Mucosa of rectum (tissue), 2 donors: ENCODE data around the gene SYTL4.
A peak's percentile ranks its signal among the peaks of the same experiment; 100 is the strongest.

ENCODE experiments used
- H3K27ac ChIP-seq, 2 donors: one replicate each; pipeline ENCODE4 v1.7.0; 2013; ENCODE audit warnings: inconsistent platforms in 2 of 2, low read depth in 2 of 2, low read length in 2 of 2
- H3K27me3 ChIP-seq, 2 donors: one replicate each; pipeline ENCODE4 v1.7.0; 2013; ENCODE audit warnings: low read length in 2 of 2; ENCODE audit not compliant: control insufficient read depth in 2 of 2, insufficient read depth in 2 of 2
- H3K36me3 ChIP-seq, 2 donors: one replicate each; pipeline ENCODE4 v1.7.0; 2013; ENCODE audit warnings: low read length in 2 of 2; ENCODE audit not compliant: control insufficient read depth in 2 of 2, insufficient read depth in 2 of 2
- H3K4me1 ChIP-seq, 2 donors: one replicate each; pipeline ENCODE4 v1.7.0; 2013; ENCODE audit warnings: low read length in 2 of 2, mild to moderate bottlenecking in 1 of 2; ENCODE audit not compliant: control insufficient read depth in 2 of 2, insufficient read depth in 2 of 2
- H3K4me3 ChIP-seq, 2 donors: one replicate each; pipeline ENCODE4 v1.7.0; 2013; ENCODE audit warnings: low read length in 2 of 2
- H3K9ac ChIP-seq, 2 donors: one replicate each; pipeline ENCODE4 v1.7.0; 2013; ENCODE audit warnings: low read length in 2 of 2, low read depth in 1 of 2, mild to moderate bottlenecking in 1 of 2
- H3K9me3 ChIP-seq, 2 donors: one replicate each; pipeline ENCODE4 v1.7.0; 2013; ENCODE audit warnings: low read length in 2 of 2; ENCODE audit not compliant: control insufficient read depth in 2 of 2
- donor health status: healthy.
- donor health status: Normal muscosa, but diverticular disease.

SYTL4 gene

GRCh38 chrX:100652266-100652665 is 79.7 kb downstream of the SYTL4 start:
- H3K36me3 ChIP-seq, result no peaks in the 10 kb centered on the region
- H3K27me3 ChIP-seq, result peaks cover 0 to under 1% of the 10 kb centered on the region in 2 donors
- no peak overlapping the region for H3K9ac ChIP-seq
- no peak overlapping the region for H3K4me3 ChIP-seq
- H3K9me3 ChIP-seq, result no peaks in the 10 kb centered on the region
- H3K4me1 ChIP-seq, result peaks cover 20 to 42% of the 10 kb centered on the region in 2 donors
- no peak overlapping the region for H3K27ac ChIP-seq

- peaks cover 0 to 6% of the 10 kb centered on the region in 2 donors for H3K27me3 ChIP-seq
- H3K9ac ChIP-seq, result no peak overlapping the region
- H3K4me1 ChIP-seq, result peaks cover 20 to 43% of the 10 kb centered on the region in 2 donors
- H3K27ac ChIP-seq, result peak overlapping the region; percentile 71 to 77
- H3K9me3 ChIP-seq, result no peaks in the 10 kb centered on the region
- no peak overlapping the region for H3K4me3 ChIP-seq
- H3K36me3 ChIP-seq, result no peaks in the 10 kb centered on the region
These were observed 81.1 kb downstream of the SYTL4 start for GRCh38 chrX:100650841-100651240.

- H3K9ac ChIP-seq, result peak overlapping the region in 1 of 2 donors; percentile 12
- H3K27ac ChIP-seq, result peak overlapping the region; percentile 71 to 77
These were observed 82.2 kb downstream of the SYTL4 start for GRCh38 chrX:100649550-100650356.

GRCh38 chrX:100648458-100649417 is 83.2 kb downstream of the SYTL4 start:
- peaks cover 12 to 37% of the 10 kb centered on the region in 2 donors for H3K4me1 ChIP-seq
- H3K36me3 ChIP-seq, result no peaks in the 10 kb centered on the region
- peak overlapping the region in 1 of 2 donors; percentile 15 for H3K4me3 ChIP-seq
- no peak overlapping the region for H3K9ac ChIP-seq
- no peaks in the 10 kb centered on the region for H3K9me3 ChIP-seq
- peaks cover 4 to 6% of the 10 kb centered on the region in 2 donors for H3K27me3 ChIP-seq
- H3K27ac ChIP-seq, result peak overlapping the region; percentile 71 to 77

More at GRCh38 chrX:100649550-100650356, 82.2 kb downstream of the SYTL4 start:
- Histone ChIP-seq H3K4me1 (peaks cover 16 to 39% of the 10 kb centered on the region in 2 donors), H3K4me3 (peak overlapping the region; percentile 16 to 24), H3K36me3 (no peaks in the 10 kb centered on the region), H3K9me3 (no peaks in the 10 kb centered on the region), H3K27me3 (peaks cover 0 to 6% of the 10 kb centered on the region in 2 donors)

GRCh38 chrX:100647739-100648138 is 84.2 kb downstream of the SYTL4 start:
- Histone ChIP-seq H3K9ac (no peak overlapping the region), H3K4me1 (peaks cover 12 to 40% of the 10 kb centered on the region in 2 donors), H3K4me3 (no peak overlapping the region), H3K27me3 (peaks cover 6 to 10% of the 10 kb centered on the region in 2 donors), H3K9me3 (no peaks in the 10 kb centered on the region), H3K27ac (peak overlapping the region; percentile 71 to 77), H3K36me3 (no peaks in the 10 kb centered on the region)

- Histone ChIP-seq H3K9ac (no peak overlapping the region), H3K4me3 (no peak overlapping the region), H3K27me3 (peaks cover 8 to 10% of the 10 kb centered on the region in 2 donors), H3K9me3 (no peaks in the 10 kb centered on the region), H3K27ac (peak overlapping the region in 1 of 2 donors; percentile 34), H3K4me1 (peaks cover 12 to 40% of the 10 kb centered on the region in 2 donors), H3K36me3 (no peaks in the 10 kb centered on the region)
These were observed 84.8 kb downstream of the SYTL4 start for GRCh38 chrX:100647095-100647494.

GRCh38 chrX:100645106-100645505 is 86.8 kb downstream of the SYTL4 start:
- Histone ChIP-seq H3K27ac (no peak overlapping the region), H3K4me3 (no peak overlapping the region), H3K4me1 (peaks cover 7 to 33% of the 10 kb centered on the region in 2 donors), H3K36me3 (no peaks in the 10 kb centered on the region), H3K27me3 (peaks cover 13 to 14% of the 10 kb centered on the region in 2 donors), H3K9ac (no peak overlapping the region), H3K9me3 (no peaks in the 10 kb centered on the region)

GRCh38 chrX:100643956-100644860 is 87.7 kb downstream of the SYTL4 start, which contains the start of gene SRPX2:
SRPX2 (plus strand) TSS chrX:100644199; CDS start chrX:100646323, 2,124 bp downstream.
- Histone ChIP-seq H3K9me3 (no peaks in the 10 kb centered on the region), H3K9ac (peak within 1 kb of the TSS in 1 of 2 donors; percentile 10), H3K4me3 (no peak within 1 kb of the TSS), H3K27me3 (peaks cover 13 to 14% of the 10 kb centered on the region in 2 donors), H3K27ac (peak within 1 kb of the TSS in 1 of 2 donors; percentile 44), H3K36me3 (no peaks in the 10 kb centered on the region), H3K4me1 (peaks cover 7 to 24% of the 10 kb centered on the region in 2 donors)

- Histone ChIP-seq H3K27me3 (peaks cover 15 to 18% of the 10 kb centered on the region in 2 donors), H3K9me3 (no peaks in the 10 kb centered on the region), H3K36me3 (no peaks in the 10 kb centered on the region), H3K4me3 (no peak overlapping the region), H3K27ac (peak overlapping the region in 1 of 2 donors; percentile 17), H3K9ac (no peak overlapping the region), H3K4me1 (peaks cover 7 to 15% of the 10 kb centered on the region in 2 donors)
These were observed 88.7 kb downstream of the SYTL4 start for GRCh38 chrX:100643212-100643611.
